ENCODE measurements around the gene RABL6.

DNA sequence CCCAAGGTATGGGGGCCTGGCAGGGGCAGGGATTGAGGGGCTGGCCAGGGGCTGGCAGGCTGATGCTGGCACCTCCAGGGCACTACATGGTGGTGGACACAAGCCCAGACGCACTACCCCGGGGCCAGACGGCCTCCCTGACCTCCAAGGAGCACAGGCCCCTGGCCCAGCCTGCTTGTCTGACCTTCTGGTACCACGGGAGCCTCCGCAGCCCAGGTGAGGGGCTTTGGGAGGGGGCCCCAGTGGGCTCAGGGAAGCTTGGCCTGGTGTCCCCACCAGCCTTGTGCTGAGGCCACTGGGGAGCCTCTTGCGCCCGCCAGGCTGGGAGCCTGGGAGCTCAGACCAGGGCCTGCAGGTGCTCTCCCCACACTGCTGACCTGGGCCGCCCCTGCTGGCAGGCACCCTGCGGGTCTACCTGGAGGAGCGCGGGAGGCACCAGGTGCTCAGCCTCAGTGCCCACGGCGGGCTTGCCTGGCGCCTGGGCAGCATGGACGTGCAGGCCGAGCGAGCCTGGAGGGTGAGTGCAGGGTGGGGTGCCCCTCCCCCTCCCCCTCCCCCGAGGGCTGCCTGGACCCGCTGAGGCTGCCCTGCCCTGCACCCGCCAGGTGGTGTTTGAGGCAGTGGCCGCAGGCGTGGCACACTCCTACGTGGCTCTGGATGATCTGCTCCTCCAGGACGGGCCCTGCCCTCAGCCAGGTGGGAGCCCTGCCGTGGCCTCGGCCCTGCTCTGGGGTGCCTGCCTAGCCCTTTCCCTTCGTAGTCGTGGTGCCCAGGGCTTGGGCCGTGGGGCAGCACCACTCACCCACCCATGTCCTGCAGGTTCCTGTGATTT, 50.0 kb downstream of the RABL6 start:
- no peak for TF ChIP-seq EZH2 (IDR thresholded peaks at IDR 0.05)
- TF ChIP-seq, protein P1, sequence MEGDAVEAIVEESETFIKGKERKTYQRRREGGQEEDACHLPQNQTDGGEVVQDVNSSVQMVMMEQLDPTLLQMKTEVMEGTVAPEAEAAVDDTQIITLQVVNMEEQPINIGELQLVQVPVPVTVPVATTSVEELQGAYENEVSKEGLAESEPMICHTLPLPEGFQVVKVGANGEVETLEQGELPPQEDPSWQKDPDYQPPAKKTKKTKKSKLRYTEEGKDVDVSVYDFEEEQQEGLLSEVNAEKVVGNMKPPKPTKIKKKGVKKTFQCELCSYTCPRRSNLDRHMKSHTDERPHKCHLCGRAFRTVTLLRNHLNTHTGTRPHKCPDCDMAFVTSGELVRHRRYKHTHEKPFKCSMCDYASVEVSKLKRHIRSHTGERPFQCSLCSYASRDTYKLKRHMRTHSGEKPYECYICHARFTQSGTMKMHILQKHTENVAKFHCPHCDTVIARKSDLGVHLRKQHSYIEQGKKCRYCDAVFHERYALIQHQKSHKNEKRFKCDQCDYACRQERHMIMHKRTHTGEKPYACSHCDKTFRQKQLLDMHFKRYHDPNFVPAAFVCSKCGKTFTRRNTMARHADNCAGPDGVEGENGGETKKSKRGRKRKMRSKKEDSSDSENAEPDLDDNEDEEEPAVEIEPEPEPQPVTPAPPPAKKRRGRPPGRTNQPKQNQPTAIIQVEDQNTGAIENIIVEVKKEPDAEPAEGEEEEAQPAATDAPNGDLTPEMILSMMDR (IDR thresholded peaks at IDR 0.05): no peak

All from neural progenitor cell (in vitro differentiated cells).